NOMO-1 treated with DMSO at 0.1 percent for 48 hours (cell line): ENCODE results near the gene PRRX2.

Experiments used
- DNase-seq: peaks from one replicate; lab custom pipeline; 2025; ENCODE audit not compliant: unreplicated experiment; lab: John Stamatoyannopoulos, UW

PRRX2 gene

DNA sequence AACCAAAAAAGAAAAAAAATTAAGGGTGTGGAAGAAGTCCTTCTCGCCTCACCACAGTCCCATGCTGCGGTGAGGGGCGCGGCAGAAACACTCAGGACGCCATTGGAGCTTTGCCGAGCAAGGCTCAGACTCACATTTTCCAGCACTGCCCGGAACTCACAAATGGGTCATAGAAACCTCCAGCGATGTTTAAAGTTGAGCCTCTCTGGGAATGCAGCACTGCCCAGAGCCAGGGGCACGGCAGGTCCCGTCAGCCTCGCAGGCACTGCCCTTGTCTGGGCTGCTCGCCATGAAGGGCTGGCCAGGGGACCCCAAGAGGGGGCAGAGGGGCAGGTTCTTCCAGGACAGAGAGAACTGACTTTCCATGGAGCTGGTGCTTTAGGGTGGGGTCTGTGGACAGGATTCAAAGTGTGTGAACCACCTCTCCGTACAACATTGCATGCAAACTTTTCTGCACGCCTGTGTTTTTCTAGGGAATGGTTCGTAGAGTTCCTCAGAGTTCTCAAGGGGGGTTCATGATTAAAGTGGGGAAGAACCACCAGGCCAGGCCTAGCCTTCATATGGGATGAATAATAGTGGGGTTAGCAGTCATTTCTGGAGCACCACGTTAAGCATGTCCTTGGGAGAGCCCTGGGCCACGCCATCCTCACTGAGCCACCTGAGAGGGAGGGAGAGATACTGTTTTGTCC lies 38.4 kb downstream of the PRRX2 start:
- DNase-seq, result no peak

DNA sequence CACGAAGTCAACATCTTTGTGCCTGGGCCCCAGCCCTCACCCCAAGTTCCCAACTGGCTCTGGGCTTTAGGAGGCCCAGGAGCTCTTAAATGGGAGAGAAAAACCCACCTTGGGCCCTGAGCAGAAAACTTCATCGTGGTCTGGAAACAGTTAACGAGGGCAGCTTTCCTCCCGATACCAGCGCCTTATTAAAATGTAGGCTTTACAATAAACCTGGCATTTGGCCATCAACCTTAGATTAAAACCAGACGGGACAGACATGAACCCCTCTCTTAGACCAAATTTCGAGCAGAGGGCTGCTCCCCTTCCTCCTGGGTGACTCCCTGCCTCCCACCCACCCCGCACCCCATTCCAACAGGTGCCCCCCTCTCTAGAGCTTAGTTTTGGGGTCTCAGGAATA lies 39.4 kb downstream of the PRRX2 start:
- no peak for DNase-seq

DNA sequence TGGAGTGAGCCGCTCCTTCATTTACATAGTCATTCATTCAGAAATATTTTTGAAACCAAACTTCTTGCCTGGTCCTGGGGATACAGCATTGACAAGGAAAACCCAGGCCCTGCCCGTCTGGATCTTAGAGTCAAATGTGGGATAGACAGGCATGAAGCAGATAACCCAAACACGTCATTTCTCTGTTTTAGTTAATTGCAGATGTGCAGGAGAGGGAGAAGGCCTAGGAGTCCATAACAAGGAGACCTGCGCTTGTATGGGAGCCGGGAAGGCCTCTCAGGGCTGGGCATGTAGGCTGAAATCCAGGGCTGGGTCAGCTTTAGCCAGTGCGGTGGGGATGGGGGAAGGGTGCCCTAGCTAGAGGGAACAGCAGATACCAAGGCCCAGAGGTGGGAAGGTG lies 43.3 kb downstream of the PRRX2 start:
- DNase-seq, result no peak

DNA sequence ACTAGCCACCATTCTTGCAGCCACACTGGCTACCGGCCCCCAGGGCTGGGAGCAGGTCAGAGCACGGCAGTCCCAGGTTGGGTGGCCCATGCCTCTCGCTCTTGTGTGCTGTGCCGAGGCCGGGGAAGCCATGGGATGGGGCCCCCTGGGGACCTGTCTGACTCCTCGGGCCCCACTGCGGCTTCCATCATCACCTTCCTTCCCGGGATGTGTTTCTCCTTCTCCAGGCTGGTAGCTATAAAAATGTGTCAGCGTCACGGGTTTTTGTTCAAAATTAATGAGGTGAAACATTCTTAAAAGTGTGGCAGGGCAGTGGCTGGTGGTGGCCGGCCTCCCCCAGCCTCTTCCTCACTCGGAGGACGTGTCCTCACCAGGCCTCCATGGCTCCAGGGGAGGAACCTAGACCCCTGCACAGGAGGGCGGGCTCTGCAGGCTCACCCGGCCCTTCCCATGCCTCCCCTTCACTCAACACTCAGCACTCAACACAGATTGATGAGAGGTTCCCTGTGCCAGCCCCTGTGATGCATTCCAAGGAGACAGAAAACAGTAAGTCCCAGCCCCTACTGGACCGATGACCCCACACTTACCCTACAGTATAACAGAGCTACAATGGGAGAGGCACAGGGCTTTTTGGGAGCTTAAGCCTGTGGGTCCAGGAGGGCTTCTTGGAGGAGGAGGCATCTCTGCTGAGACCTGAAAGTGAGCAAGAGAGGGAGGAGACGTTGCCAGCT lies 44.2 kb downstream of the PRRX2 start:
- no peak for DNase-seq

GRCh38 chr9:129710169-129710453 lies 44.7 kb downstream of the PRRX2 start:
- DNase-seq, result no peak

DNA sequence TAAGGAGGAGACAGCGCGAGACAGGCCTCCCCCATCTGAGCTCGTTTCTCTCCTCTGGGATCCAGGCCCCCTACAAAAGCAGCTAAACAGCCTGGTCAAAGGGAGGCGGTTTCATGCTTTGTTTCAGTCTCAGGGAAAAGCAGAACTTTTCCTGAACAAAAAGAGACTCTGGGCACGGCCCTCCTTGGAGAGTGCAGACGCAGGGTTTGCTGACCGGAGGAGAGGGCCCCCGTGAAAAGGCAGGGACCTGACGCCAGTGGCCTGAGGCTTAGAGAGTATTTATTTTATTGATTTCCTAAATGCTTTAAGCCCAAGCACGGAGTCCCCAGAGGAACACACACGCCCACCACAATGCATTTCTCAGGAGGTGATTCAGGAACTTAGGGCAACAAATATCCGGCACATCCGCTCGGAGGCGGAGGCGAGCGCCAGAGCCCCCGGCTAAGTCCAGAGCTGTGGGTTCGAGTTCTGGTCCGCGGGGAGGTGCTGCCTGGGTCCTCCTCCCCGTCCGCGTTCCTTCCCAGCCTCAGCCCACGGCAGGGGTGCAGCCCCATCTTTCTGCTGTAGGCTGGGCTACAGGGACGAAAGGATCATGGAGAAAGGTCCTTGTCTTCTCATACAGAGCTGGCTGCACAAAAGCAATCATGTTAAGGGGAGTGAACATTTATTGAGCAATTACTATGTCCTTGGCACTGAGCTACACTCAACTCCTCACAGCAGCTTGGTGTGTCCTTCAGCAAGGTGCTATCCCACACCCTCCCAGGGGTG lies 47.4 kb downstream of the PRRX2 start:
- DNase-seq, result no peak

DNA sequence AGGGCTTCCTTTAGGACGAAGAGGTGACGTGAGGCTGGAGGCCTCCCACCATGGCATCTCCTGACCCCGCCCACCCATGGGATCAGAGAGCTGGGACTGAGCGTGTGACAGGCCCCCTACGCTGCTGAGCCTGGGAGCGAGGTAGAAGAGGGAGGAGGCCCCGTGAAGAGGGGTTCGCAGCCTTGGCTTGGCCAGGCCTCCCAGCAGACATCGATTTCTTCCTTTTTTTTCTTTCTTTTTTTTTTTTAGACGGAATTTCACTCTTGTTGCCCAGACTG lies 47.9 kb downstream of the PRRX2 start:
- DNase-seq, result no peak

DNA sequence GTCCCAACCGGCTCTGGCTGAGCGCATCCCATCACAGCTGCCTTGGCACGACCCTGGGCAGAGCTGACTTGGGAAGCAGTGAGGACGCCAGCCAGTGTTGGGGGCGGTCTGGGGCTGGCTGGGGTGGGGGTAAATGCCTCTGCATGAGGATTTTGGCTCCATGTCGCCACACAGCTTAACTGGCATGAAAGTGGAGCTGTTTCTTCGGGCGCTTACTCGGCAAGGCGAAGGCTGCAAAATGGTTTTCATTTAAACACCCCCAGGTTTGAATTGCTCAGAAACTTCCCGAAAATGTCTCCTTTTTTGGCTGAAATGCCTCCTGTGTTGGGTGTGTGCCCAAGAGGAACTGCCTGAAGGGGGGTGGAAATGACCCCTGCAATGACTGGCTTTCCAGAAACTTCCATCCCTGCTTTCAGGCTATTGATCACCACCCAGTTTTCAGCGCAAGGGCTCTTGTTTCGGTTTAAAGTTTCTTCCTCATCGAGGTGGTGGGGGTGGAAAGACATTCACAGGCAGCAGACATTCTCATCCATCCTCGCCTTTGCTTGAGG lies 49.1 kb downstream of the PRRX2 start:
- DNase-seq, result peak; percentile 6

DNA sequence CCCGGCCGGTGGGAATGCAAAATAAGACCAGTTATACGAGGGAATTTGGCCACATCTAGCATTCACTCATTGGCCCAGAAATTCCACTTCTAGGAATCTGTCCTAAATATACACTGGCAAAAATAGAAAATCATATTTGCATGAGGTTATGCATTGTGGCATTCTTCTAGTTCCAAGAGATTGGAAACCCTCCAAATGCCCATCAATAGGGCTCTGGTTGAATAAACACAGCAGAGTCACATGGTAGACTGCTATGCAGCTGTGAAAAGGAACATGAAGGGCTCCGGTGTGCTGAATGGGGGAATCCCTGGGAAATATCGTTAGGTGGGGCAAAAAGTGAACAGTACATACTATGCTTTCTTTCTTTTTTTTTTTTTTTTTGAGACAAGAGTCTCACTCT lies 50.6 kb downstream of the PRRX2 start:
- no peak for DNase-seq

GRCh38 chr9:129717991-129718390 lies 52.5 kb downstream of the PRRX2 start:
- DNase-seq, result no peak

GRCh38 chr9:129718647-129719046 lies 53.2 kb downstream of the PRRX2 start:
- DNase-seq, result no peak

- DNase-seq, result no peak
Measured at GRCh38 chr9:129719135-129719534, 53.7 kb downstream of the PRRX2 start.

GRCh38 chr9:129720181-129720864 lies 54.9 kb downstream of the PRRX2 start:
- DNase-seq, result no peak

- DNase-seq, result no peak
Measured at GRCh38 chr9:129720865-129721545, 55.6 kb downstream of the PRRX2 start.

- DNase-seq, result no peak
Measured at GRCh38 chr9:129722913-129723312, 57.5 kb downstream of the PRRX2 start.

GRCh38 chr9:129724456-129725190 lies 59.2 kb downstream of the PRRX2 start:
- DNase-seq, result no peak

GRCh38 chr9:129725795-129726251 lies 60.4 kb downstream of the PRRX2 start:
- DNase-seq, result no peak

GRCh38 chr9:129726322-129727160 lies 61.1 kb downstream of the PRRX2 start:
- DNase-seq, result peak; percentile 49

DNA sequence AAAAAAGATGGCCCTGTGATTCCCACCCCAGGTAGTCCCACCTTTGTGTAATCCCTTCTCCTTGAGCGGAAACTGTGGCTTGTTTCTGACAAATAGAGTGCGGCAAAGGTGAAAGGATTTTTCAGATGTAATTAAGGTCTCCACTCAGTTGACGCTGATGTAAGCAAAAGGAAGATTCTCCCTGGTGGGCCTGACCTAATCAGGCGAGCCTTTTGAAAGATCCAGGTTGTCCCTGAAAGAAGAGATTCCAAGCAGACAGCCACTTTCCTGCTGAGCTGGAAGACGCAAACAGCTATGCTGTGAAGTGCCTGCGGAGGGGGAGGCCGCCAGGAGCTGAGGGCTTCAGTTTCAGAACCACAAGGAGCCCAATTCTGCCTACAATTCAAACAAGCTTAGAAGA lies 63.3 kb downstream of the PRRX2 start:
- DNase-seq, result no peak
